Sigmoid colon (tissue), 3 donors: ENCODE measurements around the gene GRIK3.

ENCODE experiments used
- POLR2A ChIP-seq, 2 donors: fragments of 450-650 bp; IDR thresholded peaks; one replicate each; pipeline ENCODE4 v1.6.1; 2016; ENCODE audit warnings: antibody characterized with exemption in 2 of 2, mild to moderate bottlenecking in 2 of 2, moderate library complexity in 2 of 2
- TF ChIP-seq, protein P1 (sequence below), 4 experiments: fragments of 450-650 bp in 3 of 4; fragments of 200-600 bp in 1 of 4; IDR thresholded peaks; one replicate each; pipeline ENCODE4 v1.5.1; 2016 to 2019; ENCODE audit warnings: antibody characterized with exemption in 4 of 4, mild to moderate bottlenecking in 3 of 4, moderate library complexity in 2 of 4

GRCh38 chr1:36988321-36988720, 46.0 kb downstream of the GRIK3 start:
- TF ChIP-seq, protein P1, sequence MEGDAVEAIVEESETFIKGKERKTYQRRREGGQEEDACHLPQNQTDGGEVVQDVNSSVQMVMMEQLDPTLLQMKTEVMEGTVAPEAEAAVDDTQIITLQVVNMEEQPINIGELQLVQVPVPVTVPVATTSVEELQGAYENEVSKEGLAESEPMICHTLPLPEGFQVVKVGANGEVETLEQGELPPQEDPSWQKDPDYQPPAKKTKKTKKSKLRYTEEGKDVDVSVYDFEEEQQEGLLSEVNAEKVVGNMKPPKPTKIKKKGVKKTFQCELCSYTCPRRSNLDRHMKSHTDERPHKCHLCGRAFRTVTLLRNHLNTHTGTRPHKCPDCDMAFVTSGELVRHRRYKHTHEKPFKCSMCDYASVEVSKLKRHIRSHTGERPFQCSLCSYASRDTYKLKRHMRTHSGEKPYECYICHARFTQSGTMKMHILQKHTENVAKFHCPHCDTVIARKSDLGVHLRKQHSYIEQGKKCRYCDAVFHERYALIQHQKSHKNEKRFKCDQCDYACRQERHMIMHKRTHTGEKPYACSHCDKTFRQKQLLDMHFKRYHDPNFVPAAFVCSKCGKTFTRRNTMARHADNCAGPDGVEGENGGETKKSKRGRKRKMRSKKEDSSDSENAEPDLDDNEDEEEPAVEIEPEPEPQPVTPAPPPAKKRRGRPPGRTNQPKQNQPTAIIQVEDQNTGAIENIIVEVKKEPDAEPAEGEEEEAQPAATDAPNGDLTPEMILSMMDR (IDR thresholded peaks at IDR 0.05): no peak
- TF ChIP-seq POLR2A (IDR thresholded peaks at IDR 0.05): no peak
